GM12878 (cell line): ENCODE results near the gene NXN. TPM values are rescaled to one million over a fixed set of nuclear protein-coding genes. Genes with fewer than 3 reads are reported as not detected.

Experiments
- ATAC-seq: fragments of 200-7000 bp; cut with Tn5 transposase; 3 replicates; pipeline ENCODE4 v1.9.1; 2020; ENCODE audit warnings: mild to moderate bottlenecking, moderate library complexity
- BruUV-seq: library from RNA; stranded (reverse); fragments of 400-500 nt; replicated peaks from 2 replicates; lab custom pipeline; 2021; lab: Mats Ljungman, UMichigan
- CTCF ChIA-PET: fragments of 300-600 bp; sonication (Branson Sonifier 250); formaldehyde crosslinking; extraction: SDS; loops from one replicate; lab custom pipeline; 2021; ENCODE audit warnings: inconsistent platforms; lab: Yijun Ruan, JAX
- POLR2A ChIA-PET: fragments of 350-600 bp; formaldehyde crosslinking; extraction: SDS; loops from one replicate; lab custom pipeline; 2021; ENCODE audit warnings: inconsistent platforms; lab: Charles Lee
- RAD21 ChIA-PET: fragments of 300-600 bp; sonication (Branson Sonifier 250); formaldehyde crosslinking; loops from one replicate; lab custom pipeline; 2023; ENCODE audit warnings: antibody characterized with exemption; ENCODE audit not compliant: unreplicated experiment; lab: Charles Lee
- SMC1A ChIA-PET: fragments of 300-600 bp; sonication (Branson Sonifier 250); formaldehyde crosslinking; loops from one replicate; lab custom pipeline; 2023; ENCODE audit not compliant: unreplicated experiment, uncharacterized antibody; lab: Charles Lee
- DNase-seq: peaks from one replicate; pipeline ENCODE4 v3.0.0-alpha.2; 2011; ENCODE audit warnings: low read depth, low spot score
- FAIRE-seq: peaks from 3 replicates; lab custom pipeline; 2011; peaks lifted over from hg19 to GRCh38; lab: Jason Lieb, UNC
- H2AFZ ChIP-seq: 2 replicates; pipeline ENCODE4 v1.6.0; 2011; ENCODE audit warnings: low read depth, low read length, control low read depth; ENCODE audit not compliant: control insufficient read depth
- H3K27ac ChIP-seq: 2 replicates; pipeline ENCODE4 v1.5.1; 2011; ENCODE audit warnings: control low read depth; ENCODE audit not compliant: control insufficient read depth, insufficient read depth
- H3K27me3 ChIP-seq, 2 experiments: replicated peaks in 1 of 2; 2 replicates each; pipeline versions ENCODE4 v1.6.0 to v1.6.1; 2011; ENCODE audit warnings: low read length in 1 of 2; ENCODE audit not compliant: control insufficient read depth in 2 of 2, insufficient read depth in 2 of 2
- H3K36me3 ChIP-seq, 2 experiments: 2 replicates each; pipeline ENCODE4 v1.5.1; 2011; ENCODE audit warnings: low read length in 1 of 2; ENCODE audit not compliant: control insufficient read depth in 2 of 2, insufficient read depth in 2 of 2
- H3K4me1 ChIP-seq: 2 replicates; pipeline ENCODE4 v1.6.1; 2011; ENCODE audit warnings: mild to moderate bottlenecking, low read length, moderate library complexity, mixed read lengths; ENCODE audit not compliant: control insufficient read depth, insufficient read depth
- H3K4me2 ChIP-seq: 2 replicates; pipeline ENCODE4 v1.6.0; 2011; ENCODE audit warnings: control low read depth; ENCODE audit not compliant: control insufficient read depth, insufficient read depth
- H3K4me3 ChIP-seq: fragments of 200-600 bp; sonication (generic); 2 replicates; pipeline ENCODE4 v1.5.1; 2016
- H3K79me2 ChIP-seq: 2 replicates; pipeline ENCODE4 v1.6.0; 2011; ENCODE audit warnings: low read length; ENCODE audit not compliant: control insufficient read depth, insufficient read depth
- H3K9ac ChIP-seq: 2 replicates; pipeline ENCODE4 v1.8.0; 2011; ENCODE audit warnings: low read length, control low read depth, mixed read lengths; ENCODE audit not compliant: control insufficient read depth, insufficient read depth
- H3K9me3 ChIP-seq: replicated peaks from 3 replicates; pipeline ENCODE4 v1.5.1; 2011; ENCODE audit warnings: mild to moderate bottlenecking, low read length; ENCODE audit not compliant: control insufficient read depth, insufficient read depth
- H4K20me1 ChIP-seq: 2 replicates; pipeline ENCODE4 v1.6.0; 2011; ENCODE audit not compliant: control insufficient read depth, insufficient read depth
- CEBPB ChIP-seq, 2 experiments: fragments of 150-350 bp in 1 of 2; IDR thresholded peaks; 2 replicates each; pipeline ENCODE4 v1.6.1; 2012 to 2014; ENCODE audit warnings: low read depth in 2 of 2, low read length in 2 of 2, borderline replicate concordance in 1 of 2, inconsistent platforms in 1 of 2
- CREM ChIP-seq: IDR thresholded peaks from 2 replicates; pipeline ENCODE4 v1.6.1; 2014; ENCODE audit warnings: antibody characterized with exemption, low read depth
- FOXM1 ChIP-seq: IDR thresholded peaks from 2 replicates; pipeline ENCODE4 v1.6.1; 2012; ENCODE audit warnings: low read depth, mild to moderate bottlenecking, inconsistent platforms, low read length, moderate library complexity
- HSF1 ChIP-seq: fragments of 150-350 bp; IDR thresholded peaks from 2 replicates; pipeline ENCODE4 v1.6.1; 2014; ENCODE audit warnings: mild to moderate bottlenecking, low read depth, low read length
- IKZF2 ChIP-seq, 2 experiments: fragments of 450-650 bp; IDR thresholded peaks; 2 replicates each; pipeline ENCODE4 v1.6.1; 2017; ENCODE audit warnings: mild to moderate bottlenecking in 2 of 2, moderate library complexity in 2 of 2
- LARP7 ChIP-seq: fragments of 450-650 bp; IDR thresholded peaks from 2 replicates; pipeline ENCODE4 v1.6.1; 2017; ENCODE audit warnings: mild to moderate bottlenecking
- MTA2 ChIP-seq: fragments of 450-650 bp; IDR thresholded peaks from 2 replicates; pipeline ENCODE4 v1.6.1; 2016; ENCODE audit warnings: low read depth, mild to moderate bottlenecking, moderate library complexity
- NBN ChIP-seq: fragments of 450-650 bp; IDR thresholded peaks from 2 replicates; pipeline ENCODE4 v1.6.1; 2016
- NFXL1 ChIP-seq: fragments of 450-650 bp; IDR thresholded peaks from 2 replicates; pipeline ENCODE4 v1.6.1; 2017; ENCODE audit warnings: antibody characterized with exemption, mild to moderate bottlenecking, borderline replicate concordance
- NFYB ChIP-seq: IDR thresholded peaks from 2 replicates; pipeline ENCODE4 v1.6.1; 2011; ENCODE audit warnings: low read depth, mild to moderate bottlenecking, low read length, improper control_type of control experiment, moderate library complexity; ENCODE audit not compliant: insufficient read depth
- SIX5 ChIP-seq: IDR thresholded peaks from 2 replicates; pipeline ENCODE4 v1.6.1; 2011; ENCODE audit warnings: mild to moderate bottlenecking, low read depth, low read length, moderate library complexity; ENCODE audit not compliant: severe bottlenecking
- SMAD5 ChIP-seq: IDR thresholded peaks from 2 replicates; pipeline ENCODE4 v1.6.1; 2016; ENCODE audit warnings: antibody characterized with exemption, low read depth
- SREBF1 ChIP-seq: IDR thresholded peaks from 2 replicates; pipeline ENCODE4 v1.6.1; 2012; ENCODE audit warnings: mild to moderate bottlenecking, low read length
- YBX1 ChIP-seq: fragments of 450-650 bp; IDR thresholded peaks from 2 replicates; pipeline ENCODE4 v1.6.1; 2016; ENCODE audit warnings: antibody characterized with exemption
- WGBS: methylation state at CpG from one replicate; pipeline ENCODE4 v1.1.6; 2016; ENCODE audit warnings: low lambda C conversion rate; ENCODE audit not compliant: insufficient replicate concordance, insufficient coverage; ENCODE audit errors: missing lambda C conversion rate; 5-methylcytosine and 5-hydroxymethylcytosine counted together
- in situ Hi-C: fragments of 300-500 bp; cut with MboI; formaldehyde crosslinking; loops from 9 replicates; pipeline ENCODE4 v1.14.3; 2018; ENCODE audit warnings: mixed read lengths
- intact Hi-C: fragments of 100-400 bp; cut with micrococcal nuclease; formaldehyde crosslinking; loops from one replicate; pipeline ENCODE4 v1.14.2; 2022; ENCODE audit not compliant: unreplicated experiment
- polyA plus RNA-seq, 11 experiments: library from polyadenylated mRNA; depleted of rRNA in 4 of 11; unstranded in 6 of 11; stranded (reverse) in 5 of 11; fragments of >200 nt; fragmentation: Nextera tagmentation in 4 of 11; fragmentation: Illumina TruSeq in 1 of 11; extraction: Ambion mirVana in 4 of 11; extraction: Trizol in 1 of 11; gene quantifications; 1 replicate in 1 of 11; 2 replicates in 10 of 11; pipeline versions ENCODE4 v1.2.1 to v1.2.3, GENCODE V29; 2011 to 2016; ENCODE audit warnings: inconsistent platforms in 2 of 11, missing spikeins in 2 of 11, low read depth in 1 of 11
- total RNA-seq, 4 experiments: library from RNA; depleted of rRNA in 3 of 4; stranded (reverse); fragments of >200 nt in 3 of 4; fragmentation: Illumina TruSeq in 1 of 4; extraction: Trizol in 1 of 4; gene quantifications; 2 replicates each; pipeline versions ENCODE4 v1.2.1 to v1.2.3, GENCODE V29; 2013 to 2021
- TF ChIP-seq, protein P1 (sequence below): IDR thresholded peaks from 2 replicates; pipeline ENCODE4 v1.6.1; 2011; ENCODE audit warnings: low read depth, mild to moderate bottlenecking, low read length, moderate library complexity, borderline replicate concordance; ENCODE audit errors: extremely low read depth

NXN gene
- total and polyA plus RNA-seq, 10 of the 15 experiments (the other 5 are each of a cell fraction or from before 2014, with no cell fraction given), result 0.04 to 1.2 (median 0.30) TPM

- ChIA-PET POLR2A (no interaction called here), RAD21 (no interaction called here)
- FAIRE-seq (no peak), ATAC-seq (no peak)
- Histone ChIP-seq H3K36me3 (peaks cover 18 to 52% of the 10 kb centered on the region in 2 experiments), H3K9ac (no peak overlapping the region), H3K79me2 (no peaks in the 10 kb centered on the region), H3K4me2 (no peak overlapping the region)
- intact Hi-C loops, result no loop called here
- WGBS, result 83% methylated on average over 15 of the region's 16 CpGs
- TF ChIP-seq NBN (no peak), YBX1 (no peak), SIX5 (no peak), NFYB (no peak), MTA2 (no peak), NFXL1 (no peak), CEBPB (IDR thresholded peaks at IDR 0.05; ENCODE audit: borderline replicate concordance in 1 of 2, low read depth in 2 of 2, low read length in 2 of 2) (no peak), SMAD5 (no peak), LARP7 (no peak), FOXM1 (no peak), SREBF1 (no peak), CREM (no peak), IKZF2 (IDR thresholded peaks at IDR 0.05) (no peak), HSF1 (no peak)
- TF ChIP-seq, protein P1, sequence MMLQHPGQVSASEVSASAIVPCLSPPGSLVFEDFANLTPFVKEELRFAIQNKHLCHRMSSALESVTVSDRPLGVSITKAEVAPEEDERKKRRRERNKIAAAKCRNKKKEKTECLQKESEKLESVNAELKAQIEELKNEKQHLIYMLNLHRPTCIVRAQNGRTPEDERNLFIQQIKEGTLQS, result no peak
- TF ChIP-seq, all 136 proteins: peak for 0
- H3K9me3 ChIP-seq, result no peaks in the 10 kb centered on the region
- H2AFZ ChIP-seq, result no peak overlapping the region
- ChIA-PET CTCF (no interaction called here), SMC1A (no interaction called here)
- H4K20me1 ChIP-seq, result no peaks in the 10 kb centered on the region
- no peak overlapping the region for H3K27ac ChIP-seq
- H3K4me3 ChIP-seq, result no peak overlapping the region
- in situ Hi-C loops, result no loop called here
- H3K4me1 ChIP-seq, result no peaks in the 10 kb centered on the region
- H3K27me3 ChIP-seq, result no peaks in the 10 kb centered on the region
- no TSS peak for BruUV-seq
- no peak for DNase-seq
These were observed 27.9 kb upstream of the NXN start for GRCh38 chr17:1007310-1008007.
